Neuronal stem cell (in vitro differentiated cells): ENCODE results near the gene INPP5J.

ENCODE experiments used
- DNase-seq: peaks from one replicate; pipeline ENCODE4 v3.0.0-alpha.2; 2013; ENCODE audit warnings: low spot score
- H2AFZ ChIP-seq: one replicate; pipeline ENCODE4 v1.6.1; 2013; ENCODE audit warnings: mild to moderate bottlenecking, low read length, inconsistent platforms
- H2AK5ac ChIP-seq: 2 replicates; pipeline ENCODE4 v1.6.1; 2013; ENCODE audit warnings: low read depth, mild to moderate bottlenecking, inconsistent platforms, low read length, moderate library complexity, mixed read lengths
- H2BK120ac ChIP-seq: 2 replicates; pipeline ENCODE4 v1.6.1; 2013; ENCODE audit warnings: low read depth, mild to moderate bottlenecking, inconsistent platforms, low read length, moderate library complexity, mixed read lengths
- H2BK12ac ChIP-seq: one replicate; pipeline ENCODE4 v1.6.1; 2013; ENCODE audit warnings: low read length, inconsistent platforms
- H2BK15ac ChIP-seq: 2 replicates; pipeline ENCODE4 v1.6.1; 2013; ENCODE audit warnings: mild to moderate bottlenecking, low read length, inconsistent platforms, mixed read lengths
- H2BK5ac ChIP-seq: one replicate; pipeline ENCODE4 v1.6.1; 2013; ENCODE audit warnings: inconsistent platforms, mild to moderate bottlenecking, low read length, moderate library complexity
- H3K14ac ChIP-seq: one replicate; pipeline ENCODE4 v1.6.1; 2013; ENCODE audit warnings: low read length, inconsistent platforms
- H3K18ac ChIP-seq: 2 replicates; pipeline ENCODE4 v1.6.1; 2013; ENCODE audit warnings: low read length, inconsistent platforms
- H3K23ac ChIP-seq: 2 replicates; pipeline ENCODE4 v1.6.1; 2013; ENCODE audit warnings: low read depth, mild to moderate bottlenecking, mixed read lengths, low read length, inconsistent platforms; ENCODE audit not compliant: poor library complexity
- H3K27ac ChIP-seq: replicated peaks from 3 replicates; pipeline ENCODE4 v1.5.1; 2013; ENCODE audit warnings: low read length, inconsistent platforms
- H3K27me3 ChIP-seq, 3 experiments: 2 replicates each; pipeline ENCODE4 v1.6.1; 2013; ENCODE audit warnings: low read length in 3 of 3, mild to moderate bottlenecking in 2 of 3, inconsistent platforms in 1 of 3, low read depth in 1 of 3, mixed read lengths in 1 of 3, moderate library complexity in 1 of 3; ENCODE audit not compliant: control insufficient read depth in 3 of 3, insufficient read depth in 3 of 3
- H3K36me3 ChIP-seq, 2 donors: replicated peaks in 1 of 2; 2 replicates each; pipeline ENCODE4 v1.6.1; 2013; ENCODE audit warnings: low read length in 2 of 2; ENCODE audit not compliant: control insufficient read depth in 2 of 2, insufficient read depth in 2 of 2
- H3K4ac ChIP-seq: 2 replicates; pipeline ENCODE4 v1.6.1; 2013; ENCODE audit warnings: inconsistent platforms, mild to moderate bottlenecking, low read length, moderate library complexity
- H3K4me1 ChIP-seq, 2 donors: 1 replicate in 1 of 2; 2 replicates in 1 of 2; pipeline ENCODE4 v1.6.1; 2013; ENCODE audit warnings: low read length in 2 of 2, low read depth in 1 of 2; ENCODE audit not compliant: control insufficient read depth in 2 of 2, insufficient read depth in 1 of 2
- H3K4me2 ChIP-seq: one replicate; pipeline ENCODE4 v1.6.1; 2013; ENCODE audit warnings: mild to moderate bottlenecking, low read length, inconsistent platforms; ENCODE audit not compliant: insufficient read depth, poor library complexity, severe bottlenecking
- H3K4me3 ChIP-seq, 2 donors: 2 replicates each; pipeline ENCODE4 v1.5.1; 2013; ENCODE audit warnings: low read length in 2 of 2, mild to moderate bottlenecking in 2 of 2, inconsistent platforms in 1 of 2, moderate library complexity in 1 of 2
- H3K79me1 ChIP-seq: one replicate; pipeline ENCODE4 v1.6.1; 2013; ENCODE audit warnings: low read depth, mild to moderate bottlenecking, inconsistent platforms, low read length, moderate library complexity
- H3K9ac ChIP-seq: one replicate; pipeline ENCODE4 v1.6.1; 2013; ENCODE audit warnings: mild to moderate bottlenecking, low read depth, low read length, inconsistent platforms; ENCODE audit not compliant: poor library complexity
- H3K9me3 ChIP-seq, 2 donors: replicated peaks in 1 of 2; 2 replicates each; pipeline versions ENCODE3 to v1.6.1; 2013; ENCODE audit warnings: low read length in 2 of 2, mild to moderate bottlenecking in 2 of 2, inconsistent platforms in 1 of 2, low read depth in 1 of 2, mixed read lengths in 1 of 2, moderate library complexity in 1 of 2; ENCODE audit not compliant: control insufficient read depth in 2 of 2, insufficient read depth in 1 of 2
- H4K8ac ChIP-seq: one replicate; pipeline ENCODE4 v1.6.1; 2013; ENCODE audit warnings: low read depth, mild to moderate bottlenecking, inconsistent platforms, low read length, moderate library complexity
- H4K91ac ChIP-seq: one replicate; pipeline ENCODE4 v1.6.1; 2013; ENCODE audit warnings: low read length, low read depth, mild to moderate bottlenecking, inconsistent platforms; ENCODE audit not compliant: poor library complexity
- WGBS, 2 donors: extraction: QIAGEN DNeasy Blood & Tissue Kit; methylation state at CpG; one replicate each; pipeline ENCODE4 v1.1.7; 2013; ENCODE audit warnings: missing lambda C conversion rate in 2 of 2, mixed read lengths in 1 of 2; ENCODE audit not compliant: insufficient read length in 2 of 2, insufficient replicate concordance in 1 of 2; ENCODE audit errors: extremely low coverage in 2 of 2; 5-methylcytosine and 5-hydroxymethylcytosine counted together

INPP5J gene

DNA sequence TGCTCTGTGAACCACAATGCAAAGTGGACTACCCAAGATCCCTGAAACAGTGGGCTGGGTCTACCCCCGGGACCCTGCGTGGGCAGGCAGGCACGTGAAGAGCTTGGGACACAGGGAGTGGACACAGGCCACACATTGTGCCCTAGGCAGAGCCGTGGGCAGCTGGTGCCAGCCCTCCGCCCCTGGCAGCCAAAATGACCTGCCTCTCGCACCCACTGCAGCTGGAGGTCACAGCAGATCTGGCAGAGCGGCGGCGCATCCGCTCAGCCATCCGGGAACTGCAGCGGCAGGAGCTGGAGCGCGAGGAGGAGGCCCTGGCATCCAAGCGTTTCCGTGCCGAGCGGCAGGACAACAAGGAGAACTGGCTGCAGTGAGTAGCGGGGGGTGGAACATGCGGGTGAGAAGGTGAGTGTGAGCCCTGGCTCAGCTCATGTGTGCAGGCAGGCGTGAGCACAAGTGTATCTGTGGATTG is 35.0 kb upstream of the INPP5J start:
- H3K18ac ChIP-seq, result no peak overlapping the region
- H2BK120ac ChIP-seq, result no peak overlapping the region
- no peak overlapping the region for H2BK5ac ChIP-seq
- peaks cover 3% of the 10 kb centered on the region for H3K79me1 ChIP-seq
- peak overlapping the region; percentile 38 for H3K23ac ChIP-seq
- H4K8ac ChIP-seq, result no peak overlapping the region
- DNase-seq, result no peak
- no peak overlapping the region for H2BK15ac ChIP-seq
- no peak overlapping the region for H3K14ac ChIP-seq
- no peaks in the 10 kb centered on the region for H3K27me3 ChIP-seq
- peaks cover 18 to 43% of the 10 kb centered on the region in 2 donors for H3K36me3 ChIP-seq
- no peak overlapping the region for H2BK12ac ChIP-seq
- H2AFZ ChIP-seq, result no peak overlapping the region
- H3K27ac ChIP-seq, result no peak overlapping the region
- peaks cover 0 to 14% of the 10 kb centered on the region in 2 donors for H3K4me1 ChIP-seq
- H3K4ac ChIP-seq, result peak overlapping the region; percentile 28
- H3K4me3 ChIP-seq, result no peak overlapping the region
- WGBS, 2 donors, result no CpG with 5 or more reads among the region's 21 CpGs
- H3K9ac ChIP-seq, result peak overlapping the region; percentile 52
- H3K9me3 ChIP-seq, result no peaks in the 10 kb centered on the region
- no peak overlapping the region for H3K4me2 ChIP-seq
- peak overlapping the region; percentile 16 for H4K91ac ChIP-seq
- no peak overlapping the region for H2AK5ac ChIP-seq

- H3K4ac ChIP-seq, result peak overlapping the region; percentile 28
- peaks cover 3% of the 10 kb centered on the region for H3K79me1 ChIP-seq
- peaks cover 21 to 45% of the 10 kb centered on the region in 2 donors for H3K36me3 ChIP-seq
- H2BK5ac ChIP-seq, result no peak overlapping the region
- H3K4me3 ChIP-seq, result no peak overlapping the region
- H4K91ac ChIP-seq, result peak overlapping the region; percentile 16
- H2AFZ ChIP-seq, result no peak overlapping the region
- no peak overlapping the region for H2BK15ac ChIP-seq
- WGBS, 2 donors, result no CpG with 5 or more reads among the region's 26 CpGs
- H3K4me1 ChIP-seq, result peaks cover 0 to 14% of the 10 kb centered on the region in 2 donors
- no peak overlapping the region for H3K18ac ChIP-seq
- H3K9me3 ChIP-seq, result no peaks in the 10 kb centered on the region
- peak overlapping the region; percentile 52 for H3K9ac ChIP-seq
- H3K4me2 ChIP-seq, result no peak overlapping the region
- no peak overlapping the region for H3K14ac ChIP-seq
- no peak overlapping the region for H2AK5ac ChIP-seq
- no peak for DNase-seq
- no peak overlapping the region for H3K27ac ChIP-seq
- no peaks in the 10 kb centered on the region for H3K27me3 ChIP-seq
- H2BK12ac ChIP-seq, result peak overlapping the region; percentile 14
- no peak overlapping the region for H2BK120ac ChIP-seq
- H4K8ac ChIP-seq, result no peak overlapping the region
- peak overlapping the region; percentile 38 for H3K23ac ChIP-seq
Measured at GRCh38 chr22:31088233-31088986, 34.4 kb upstream of the INPP5J start.

DNA sequence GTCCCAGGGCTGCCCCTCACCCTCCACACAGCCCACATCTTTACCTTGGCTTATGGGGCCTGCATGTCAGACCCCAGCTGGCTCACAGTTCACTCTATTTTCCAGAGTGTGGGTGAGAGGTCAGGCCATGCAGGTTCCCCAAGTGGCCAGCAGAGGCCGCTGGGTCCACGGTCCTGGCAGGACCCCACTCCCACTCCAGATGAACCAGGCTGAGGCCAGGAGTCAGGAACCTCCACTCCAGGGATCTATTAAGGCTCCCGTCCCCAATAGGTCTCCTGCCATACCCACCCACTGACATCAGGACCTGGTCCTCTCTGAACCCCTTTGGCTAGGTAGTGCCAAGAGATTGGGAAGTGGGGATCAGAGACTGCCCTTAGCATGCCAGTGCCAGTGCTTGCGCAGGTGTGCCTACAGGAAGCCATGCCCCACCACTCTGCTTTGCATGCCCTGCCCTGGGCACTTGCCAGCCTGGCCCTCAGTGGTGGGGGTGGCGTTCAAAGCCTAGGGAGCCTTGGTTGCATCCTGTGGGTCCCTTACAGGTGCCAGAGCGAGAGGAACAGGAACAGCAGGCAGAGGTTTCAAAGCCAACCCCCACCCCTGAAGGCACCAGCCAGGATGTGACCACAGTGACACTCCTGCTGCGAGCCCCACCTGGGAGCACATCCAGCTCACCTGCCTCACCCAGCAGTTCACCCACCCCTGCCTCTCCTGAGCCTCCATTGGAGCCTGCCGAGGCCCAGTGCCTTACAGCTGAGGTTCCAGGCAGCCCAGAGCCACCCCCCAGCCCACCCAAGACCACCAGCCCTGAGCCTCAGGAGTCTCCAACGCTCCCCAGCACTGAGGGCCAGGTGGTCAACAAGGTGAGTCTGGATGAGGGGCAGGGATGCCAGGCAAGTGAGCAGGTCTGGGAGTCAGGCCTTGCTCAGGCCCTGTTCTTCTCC is 33.3 kb upstream of the INPP5J start:
- Histone ChIP-seq H3K36me3 (peaks cover 21 to 48% of the 10 kb centered on the region in 2 donors), H2AK5ac (peak overlapping the region; percentile 32), H3K4me1 (peaks cover 0 to 7% of the 10 kb centered on the region in 2 donors), H2AFZ (no peak overlapping the region), H2BK15ac (peak overlapping the region; percentile 5), H3K9me3 (no peaks in the 10 kb centered on the region), H3K4me2 (no peak overlapping the region), H2BK120ac (no peak overlapping the region), H3K14ac (no peak overlapping the region), H2BK5ac (peak overlapping the region; percentile 70), H3K4me3 (no peak overlapping the region), H3K23ac (no peak overlapping the region), H3K27me3 (no peaks in the 10 kb centered on the region), H3K79me1 (no peaks in the 10 kb centered on the region), H2BK12ac (no peak overlapping the region), H3K27ac (no peak overlapping the region), H3K4ac (no peak overlapping the region), H4K91ac (peak overlapping the region; percentile 86), H4K8ac (no peak overlapping the region), H3K9ac (peak overlapping the region; percentile 50), H3K18ac (no peak overlapping the region)
- WGBS, 2 donors, result no CpG with 5 or more reads among the region's 9 CpGs
- no peak for DNase-seq
